ENCODE results near the gene HS2ST1. TPM values are rescaled to one million over a fixed set of nuclear protein-coding genes. Genes with fewer than 3 reads are reported as not detected.

The HS2ST1 gene
- total and polyA plus RNA-seq, 7 donors = 2.4 to 13.7 (median 10.0) TPM

- intact Hi-C loops (cut with DNase I) = loop anchor here (5.0 to 10.0 kb wide), 2 partner anchors 252 to 700 kb away; no protein-coding TSS in a partner anchor
- H3K9me3 ChIP-seq = no peaks in the 10 kb centered on the region
- DNase-seq = no peak
- no peaks in the 10 kb centered on the region for H3K36me3 ChIP-seq
- H3K4me1 ChIP-seq = peaks cover 0 to 4% (median 0%) of the 10 kb centered on the region in 4 donors
- TF ChIP-seq POLR2AphosphoS5 (IDR thresholded peaks at IDR 0.05) = no peak
- peak in 2 of 4 experiments; percentile 26 to 71 for TF ChIP-seq CTCF (IDR thresholded peaks at IDR 0.05)
- H3K27ac ChIP-seq = no peak overlapping the region
- 68 to 71% methylated on average over 3 of the region's 3 CpGs for WGBS, 2 donors
- H3K27me3 ChIP-seq = no peaks in the 10 kb centered on the region
- no peak overlapping the region for H3K4me3 ChIP-seq
These were observed 169.9 kb downstream of the HS2ST1 start for GRCh38 chr1:87084244-87084836.

DNA sequence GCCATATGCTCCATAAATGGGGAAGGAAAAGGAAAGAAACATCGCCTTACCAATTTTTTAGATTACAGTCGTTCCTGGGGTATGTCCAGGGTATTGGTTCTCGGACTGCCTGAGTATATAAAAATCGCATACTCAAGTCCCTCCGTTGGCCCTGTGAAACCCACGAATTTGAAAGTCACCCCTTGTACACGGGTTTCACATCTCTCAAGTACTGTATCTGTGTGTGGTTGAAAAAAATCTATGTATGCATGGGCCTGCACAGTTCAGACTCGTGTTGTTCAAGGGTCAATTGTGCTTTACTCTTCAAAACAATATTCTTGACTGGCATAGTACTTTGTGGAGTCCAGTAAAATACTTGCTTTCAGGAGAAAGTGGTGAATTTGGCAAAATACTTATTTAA is 171.7 kb downstream of the HS2ST1 start:
- H3K27ac ChIP-seq = no peak overlapping the region
- WGBS, 2 donors = 93% methylated on average over 8 of the region's 8 CpGs
- TF ChIP-seq EP300 (IDR thresholded peaks at IDR 0.05) (no peak), POLR2AphosphoS5 (IDR thresholded peaks at IDR 0.05) (no peak), CTCF (IDR thresholded peaks at IDR 0.05) (no peak), POLR2A (IDR thresholded peaks at IDR 0.05) (no peak)
- H3K4me3 ChIP-seq = no peak overlapping the region
- no peak for DNase-seq
- intact Hi-C loops (cut with DNase I) = loop anchor here (10.0 kb wide), 1 partner anchor 701 kb away; no protein-coding TSS in a partner anchor
- peaks cover 0 to 4% (median 0%) of the 10 kb centered on the region in 4 donors for H3K4me1 ChIP-seq
- no peaks in the 10 kb centered on the region for H3K36me3 ChIP-seq
- H3K9me3 ChIP-seq = no peaks in the 10 kb centered on the region
- H3K27me3 ChIP-seq = no peaks in the 10 kb centered on the region

- Histone ChIP-seq H3K36me3 (no peaks in the 10 kb centered on the region), H3K27me3 (no peaks in the 10 kb centered on the region), H3K9me3 (no peaks in the 10 kb centered on the region), H3K27ac (no peak overlapping the region), H3K4me3 (no peak overlapping the region), H3K4me1 (peaks cover 0 to under 1% (median 0%) of the 10 kb centered on the region in 4 donors)
- intact Hi-C loops (cut with DNase I) = loop anchor here (10.0 kb wide), 1 partner anchor 704 kb away; no protein-coding TSS in a partner anchor
- WGBS, 2 donors = 68 to 80% methylated on average over 5 of the region's 5 CpGs
- no peak for DNase-seq
- no peak for TF ChIP-seq POLR2A (IDR thresholded peaks at IDR 0.05)
- no peak for TF ChIP-seq CTCF (IDR thresholded peaks at IDR 0.05)
These were observed 174.8 kb downstream of the HS2ST1 start for GRCh38 chr1:87089070-87089736.

- no peaks in the 10 kb centered on the region for H3K4me1 ChIP-seq
These were observed 175.4 kb downstream of the HS2ST1 start for GRCh38 chr1:87089823-87090222.

More at GRCh38 chr1:87089823-87090222, 175.4 kb downstream of the HS2ST1 start:
- no peak overlapping the region for H3K4me3 ChIP-seq
- 85 to 87% methylated on average over 2 of the region's 2 CpGs for WGBS, 2 donors
- intact Hi-C loops (cut with DNase I) = loop anchor here (10.0 kb wide), 1 partner anchor 705 kb away; no protein-coding TSS in a partner anchor
- no peak for DNase-seq
- TF ChIP-seq EP300 (IDR thresholded peaks at IDR 0.05) = no peak
- TF ChIP-seq POLR2AphosphoS5 (IDR thresholded peaks at IDR 0.05) = no peak
- no peak for TF ChIP-seq CTCF (IDR thresholded peaks at IDR 0.05)
- TF ChIP-seq POLR2A (IDR thresholded peaks at IDR 0.05) = no peak
- H3K27me3 ChIP-seq = no peaks in the 10 kb centered on the region
- no peak overlapping the region for H3K27ac ChIP-seq
- no peaks in the 10 kb centered on the region for H3K36me3 ChIP-seq
- no peaks in the 10 kb centered on the region for H3K9me3 ChIP-seq

Measured in sigmoid colon (tissue), 7 donors.